HEK293 (cell line): Measurements from ENCODE around the gene BCAT1.

ENCODE experiments used
- CTCF ChIP-seq: fragments of 450-650 bp; formaldehyde crosslinking; IDR thresholded peaks from 2 replicates; pipeline ENCODE4 v1.5.1; 2016; ENCODE audit warnings: missing biosample characterization, missing genetic modification characterization
- PATZ1 ChIP-seq: fragments of 450-650 bp; formaldehyde crosslinking; IDR thresholded peaks from 2 replicates; pipeline ENCODE4 v1.5.1; 2016; ENCODE audit warnings: missing biosample characterization, missing genetic modification characterization
- TSHZ1 ChIP-seq: fragments of 450-650 bp; formaldehyde crosslinking; IDR thresholded peaks from 2 replicates; pipeline ENCODE4 v1.5.1; 2016; ENCODE audit warnings: missing biosample characterization, missing genetic modification characterization, borderline replicate concordance
- YY1 ChIP-seq: fragments of 450-650 bp; formaldehyde crosslinking; IDR thresholded peaks from 2 replicates; pipeline ENCODE4 v1.5.1; 2018; ENCODE audit warnings: missing biosample characterization, missing genetic modification characterization
- ZNF211 ChIP-seq: fragments of 450-650 bp; formaldehyde crosslinking; IDR thresholded peaks from 2 replicates; pipeline ENCODE4 v1.5.1; 2016; ENCODE audit warnings: low read depth, missing biosample characterization, missing genetic modification characterization
- ZNF292 ChIP-seq: fragments of 450-650 bp; formaldehyde crosslinking; IDR thresholded peaks from 2 replicates; pipeline ENCODE4 v1.5.1; 2016; ENCODE audit warnings: low read depth, missing biosample characterization, missing genetic modification characterization, borderline replicate concordance
- ZSCAN16 ChIP-seq: fragments of 450-650 bp; formaldehyde crosslinking; IDR thresholded peaks from 2 replicates; pipeline ENCODE4 v1.5.1; 2016; ENCODE audit warnings: missing biosample characterization, missing genetic modification characterization
- TF ChIP-seq, protein P1 (sequence below): fragments of 450-650 bp; formaldehyde crosslinking; IDR thresholded peaks from 2 replicates; pipeline ENCODE4 v1.5.1; 2016; ENCODE audit warnings: missing biosample characterization, missing genetic modification characterization, low read depth

DNA sequence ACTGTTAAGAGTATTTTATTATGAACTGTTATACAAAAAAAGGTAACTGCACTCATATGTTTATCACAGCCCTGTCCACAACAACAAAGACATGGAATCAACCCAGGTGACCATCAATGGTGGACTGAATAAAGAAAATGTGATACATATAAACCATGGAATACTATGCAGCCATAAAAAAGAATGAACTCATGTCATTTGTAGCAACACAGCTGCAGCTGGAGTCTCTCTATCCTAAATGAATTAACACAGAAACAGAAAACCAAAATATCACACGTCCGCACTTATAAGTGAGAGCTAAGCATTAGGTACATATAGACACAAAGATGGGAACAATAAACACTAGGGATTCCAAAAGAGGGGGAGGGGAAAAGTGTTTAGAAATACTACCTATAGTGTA is 95.8 kb downstream of the BCAT1 start:
- TF ChIP-seq CTCF (tag by site-specific recombination), result no peak
- TF ChIP-seq, protein P1, sequence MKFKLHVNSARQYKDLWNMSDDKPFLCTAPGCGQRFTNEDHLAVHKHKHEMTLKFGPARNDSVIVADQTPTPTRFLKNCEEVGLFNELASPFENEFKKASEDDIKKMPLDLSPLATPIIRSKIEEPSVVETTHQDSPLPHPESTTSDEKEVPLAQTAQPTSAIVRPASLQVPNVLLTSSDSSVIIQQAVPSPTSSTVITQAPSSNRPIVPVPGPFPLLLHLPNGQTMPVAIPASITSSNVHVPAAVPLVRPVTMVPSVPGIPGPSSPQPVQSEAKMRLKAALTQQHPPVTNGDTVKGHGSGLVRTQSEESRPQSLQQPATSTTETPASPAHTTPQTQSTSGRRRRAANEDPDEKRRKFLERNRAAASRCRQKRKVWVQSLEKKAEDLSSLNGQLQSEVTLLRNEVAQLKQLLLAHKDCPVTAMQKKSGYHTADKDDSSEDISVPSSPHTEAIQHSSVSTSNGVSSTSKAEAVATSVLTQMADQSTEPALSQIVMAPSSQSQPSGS (tag by site-specific recombination), result no peak
- no peak for TF ChIP-seq YY1
- TF ChIP-seq ZNF292 (tag by site-specific recombination), result no peak
- TF ChIP-seq PATZ1 (tag by site-specific recombination), result no peak
- no peak for TF ChIP-seq ZNF211 (tag by site-specific recombination)
- no peak for TF ChIP-seq TSHZ1 (tag by site-specific recombination)
- TF ChIP-seq ZSCAN16 (tag by site-specific recombination), result no peak
